ENCODE results near the gene MUC5B.

The MUC5B gene

DNA sequence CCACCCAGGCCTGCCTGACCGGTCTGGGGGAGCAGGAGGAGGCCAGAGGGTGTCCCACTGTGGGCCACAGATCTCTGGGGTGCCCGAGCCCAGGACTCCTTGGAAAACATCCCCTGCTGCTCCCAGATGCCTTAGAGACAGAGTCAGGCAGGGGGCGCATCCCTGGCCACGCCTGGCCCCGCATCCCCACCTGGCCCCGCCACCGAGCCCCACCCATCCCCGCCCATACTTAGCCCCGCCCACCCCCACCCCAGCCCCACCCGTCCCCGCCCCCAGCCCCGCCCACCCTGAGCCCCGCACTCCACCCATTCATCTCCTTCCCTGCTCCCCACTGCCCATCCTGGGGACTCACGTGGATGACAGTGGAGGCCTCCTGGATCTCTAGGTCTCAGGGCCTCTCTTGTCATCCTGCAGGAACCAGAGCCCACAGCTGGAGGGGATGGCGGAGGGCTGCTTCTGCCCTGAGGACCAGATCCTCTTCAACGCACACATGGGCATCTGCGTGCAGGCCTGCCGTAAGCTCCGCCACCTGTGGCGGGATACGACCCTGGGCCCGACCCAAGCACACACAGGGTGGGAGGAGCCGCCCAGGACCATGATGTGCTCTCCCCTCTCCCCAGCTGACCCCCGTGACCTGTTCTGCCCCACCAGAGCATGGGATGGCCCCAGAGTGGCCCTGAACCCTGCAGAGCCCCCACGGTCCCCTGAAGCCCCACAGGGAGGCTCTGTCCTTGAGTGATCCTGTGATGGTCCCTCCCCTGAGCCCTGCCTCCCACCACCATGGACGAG lies 33.6 kb downstream of the MUC5B start:
- H3K4me3 ChIP-seq (ENCODE audit: low read depth, low read length) = no peak overlapping the region

GRCh38 chr11:1257366-1257765 lies 34.5 kb downstream of the MUC5B start:
- TF ChIP-seq, protein P1, sequence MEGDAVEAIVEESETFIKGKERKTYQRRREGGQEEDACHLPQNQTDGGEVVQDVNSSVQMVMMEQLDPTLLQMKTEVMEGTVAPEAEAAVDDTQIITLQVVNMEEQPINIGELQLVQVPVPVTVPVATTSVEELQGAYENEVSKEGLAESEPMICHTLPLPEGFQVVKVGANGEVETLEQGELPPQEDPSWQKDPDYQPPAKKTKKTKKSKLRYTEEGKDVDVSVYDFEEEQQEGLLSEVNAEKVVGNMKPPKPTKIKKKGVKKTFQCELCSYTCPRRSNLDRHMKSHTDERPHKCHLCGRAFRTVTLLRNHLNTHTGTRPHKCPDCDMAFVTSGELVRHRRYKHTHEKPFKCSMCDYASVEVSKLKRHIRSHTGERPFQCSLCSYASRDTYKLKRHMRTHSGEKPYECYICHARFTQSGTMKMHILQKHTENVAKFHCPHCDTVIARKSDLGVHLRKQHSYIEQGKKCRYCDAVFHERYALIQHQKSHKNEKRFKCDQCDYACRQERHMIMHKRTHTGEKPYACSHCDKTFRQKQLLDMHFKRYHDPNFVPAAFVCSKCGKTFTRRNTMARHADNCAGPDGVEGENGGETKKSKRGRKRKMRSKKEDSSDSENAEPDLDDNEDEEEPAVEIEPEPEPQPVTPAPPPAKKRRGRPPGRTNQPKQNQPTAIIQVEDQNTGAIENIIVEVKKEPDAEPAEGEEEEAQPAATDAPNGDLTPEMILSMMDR (IDR thresholded peaks at IDR 0.05; ENCODE audit: borderline replicate concordance, insufficient read depth, low read depth, low read length) = no peak
- no peak overlapping the region for H3K4me3 ChIP-seq (ENCODE audit: low read depth, low read length)

More for the DNA sequence above, 33.6 kb downstream of the MUC5B start:
- TF ChIP-seq, protein P1 (IDR thresholded peaks at IDR 0.05; ENCODE audit: borderline replicate concordance, insufficient read depth, low read depth, low read length) = no peak

- no peak overlapping the region for H3K4me3 ChIP-seq (ENCODE audit: low read depth, low read length)
- TF ChIP-seq, protein P1 (IDR thresholded peaks at IDR 0.05; ENCODE audit: borderline replicate concordance, insufficient read depth, low read depth, low read length) = no peak
Observed at GRCh38 chr11:1257916-1258315, 35.0 kb downstream of the MUC5B start.

DNA sequence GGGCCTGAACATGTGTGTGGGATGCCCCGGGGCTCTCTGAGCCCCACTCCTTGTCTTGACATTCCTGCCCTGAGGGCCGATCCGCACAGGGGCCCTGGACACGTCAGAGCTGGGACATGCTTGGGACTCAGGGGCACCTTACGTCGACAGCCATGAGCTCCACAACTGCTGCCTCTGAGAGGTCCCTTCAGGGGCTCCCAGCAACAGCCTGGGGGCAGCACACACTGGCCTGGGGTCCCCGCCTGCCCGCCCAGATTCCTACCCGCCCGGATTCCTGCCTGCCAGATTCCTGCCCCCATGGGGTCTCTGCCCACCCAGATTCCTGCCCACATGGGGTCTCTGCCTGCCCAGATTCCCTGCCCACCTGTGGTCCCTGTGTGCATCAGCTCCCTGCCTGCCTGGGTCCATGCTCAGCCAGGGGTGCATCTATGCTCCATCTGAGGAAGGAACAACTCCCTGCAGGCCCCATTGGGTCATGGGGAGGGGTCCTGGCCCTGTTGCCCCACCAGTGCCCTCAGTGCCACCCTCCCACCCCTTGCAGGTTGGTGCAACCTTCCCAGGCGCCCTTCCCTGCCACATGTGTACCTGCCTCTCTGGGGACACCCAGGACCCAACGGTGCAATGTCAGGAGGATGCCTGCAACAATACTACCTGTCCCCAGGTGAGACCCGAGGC lies 35.7 kb downstream of the MUC5B start:
- TF ChIP-seq, protein P1 (IDR thresholded peaks at IDR 0.05; ENCODE audit: borderline replicate concordance, insufficient read depth, low read depth, low read length) = no peak
- H3K4me3 ChIP-seq (ENCODE audit: low read depth, low read length) = no peak overlapping the region

GRCh38 chr11:1259076-1259461 lies 36.2 kb downstream of the MUC5B start:
- H3K4me3 ChIP-seq (ENCODE audit: low read depth, low read length) = no peak overlapping the region
- TF ChIP-seq, protein P1 (IDR thresholded peaks at IDR 0.05; ENCODE audit: borderline replicate concordance, insufficient read depth, low read depth, low read length) = no peak

GRCh38 chr11:1259561-1259960 lies 36.7 kb downstream of the MUC5B start:
- TF ChIP-seq, protein P1 (IDR thresholded peaks at IDR 0.05; ENCODE audit: borderline replicate concordance, insufficient read depth, low read depth, low read length) = no peak
- H3K4me3 ChIP-seq (ENCODE audit: low read depth, low read length) = no peak overlapping the region
